GM12878 (cell line): ENCODE measurements around the gene RALGPS1. TPM values are rescaled to one million over a fixed set of nuclear protein-coding genes. Genes with fewer than 3 reads are reported as not detected.

ENCODE experiments used
- ATAC-seq: fragments of 200-7000 bp; cut with Tn5 transposase; 3 replicates; pipeline ENCODE4 v1.9.1; 2020; ENCODE audit warnings: mild to moderate bottlenecking, moderate library complexity
- BruUV-seq: library from RNA; stranded (reverse); fragments of 400-500 nt; replicated peaks from 2 replicates; lab custom pipeline; 2021; lab: Mats Ljungman, UMichigan
- CTCF ChIA-PET: fragments of 300-600 bp; sonication (Branson Sonifier 250); formaldehyde crosslinking; extraction: SDS; loops from one replicate; lab custom pipeline; 2021; ENCODE audit warnings: inconsistent platforms; lab: Yijun Ruan, JAX
- POLR2A ChIA-PET: fragments of 350-600 bp; formaldehyde crosslinking; extraction: SDS; loops from one replicate; lab custom pipeline; 2021; ENCODE audit warnings: inconsistent platforms; lab: Charles Lee
- RAD21 ChIA-PET: fragments of 300-600 bp; sonication (Branson Sonifier 250); formaldehyde crosslinking; loops from one replicate; lab custom pipeline; 2023; ENCODE audit warnings: antibody characterized with exemption; ENCODE audit not compliant: unreplicated experiment; lab: Charles Lee
- SMC1A ChIA-PET: fragments of 300-600 bp; sonication (Branson Sonifier 250); formaldehyde crosslinking; loops from one replicate; lab custom pipeline; 2023; ENCODE audit not compliant: unreplicated experiment, uncharacterized antibody; lab: Charles Lee
- DNase-seq: peaks from one replicate; pipeline ENCODE4 v3.0.0-alpha.2; 2011; ENCODE audit warnings: low read depth, low spot score
- FAIRE-seq: peaks from 3 replicates; lab custom pipeline; 2011; peaks lifted over from hg19 to GRCh38; lab: Jason Lieb, UNC
- H2AFZ ChIP-seq: 2 replicates; pipeline ENCODE4 v1.6.0; 2011; ENCODE audit warnings: low read depth, low read length, control low read depth; ENCODE audit not compliant: control insufficient read depth
- H3K27ac ChIP-seq: 2 replicates; pipeline ENCODE4 v1.5.1; 2011; ENCODE audit warnings: control low read depth; ENCODE audit not compliant: control insufficient read depth, insufficient read depth
- H3K27me3 ChIP-seq, 2 experiments: replicated peaks in 1 of 2; 2 replicates each; pipeline versions ENCODE4 v1.6.0 to v1.6.1; 2011; ENCODE audit warnings: low read length in 1 of 2; ENCODE audit not compliant: control insufficient read depth in 2 of 2, insufficient read depth in 2 of 2
- H3K36me3 ChIP-seq, 2 experiments: 2 replicates each; pipeline ENCODE4 v1.5.1; 2011; ENCODE audit warnings: low read length in 1 of 2; ENCODE audit not compliant: control insufficient read depth in 2 of 2, insufficient read depth in 2 of 2
- H3K4me1 ChIP-seq: 2 replicates; pipeline ENCODE4 v1.6.1; 2011; ENCODE audit warnings: mild to moderate bottlenecking, low read length, moderate library complexity, mixed read lengths; ENCODE audit not compliant: control insufficient read depth, insufficient read depth
- H3K4me2 ChIP-seq: 2 replicates; pipeline ENCODE4 v1.6.0; 2011; ENCODE audit warnings: control low read depth; ENCODE audit not compliant: control insufficient read depth, insufficient read depth
- H3K4me3 ChIP-seq: fragments of 200-600 bp; sonication (generic); 2 replicates; pipeline ENCODE4 v1.5.1; 2016
- H3K79me2 ChIP-seq: 2 replicates; pipeline ENCODE4 v1.6.0; 2011; ENCODE audit warnings: low read length; ENCODE audit not compliant: control insufficient read depth, insufficient read depth
- H3K9ac ChIP-seq: 2 replicates; pipeline ENCODE4 v1.8.0; 2011; ENCODE audit warnings: low read length, control low read depth, mixed read lengths; ENCODE audit not compliant: control insufficient read depth, insufficient read depth
- H3K9me3 ChIP-seq: replicated peaks from 3 replicates; pipeline ENCODE4 v1.5.1; 2011; ENCODE audit warnings: mild to moderate bottlenecking, low read length; ENCODE audit not compliant: control insufficient read depth, insufficient read depth
- H4K20me1 ChIP-seq: 2 replicates; pipeline ENCODE4 v1.6.0; 2011; ENCODE audit not compliant: control insufficient read depth, insufficient read depth
- ETV6 ChIP-seq, 2 experiments: fragments of 450-650 bp in 1 of 2; IDR thresholded peaks in 1 of 2; conservative IDR thresholded peaks in 1 of 2; 2 replicates each; pipeline ENCODE4 v1.6.1; 2014; ENCODE audit warnings: antibody characterized with exemption in 1 of 2, borderline replicate concordance in 1 of 2, low read depth in 1 of 2, mild to moderate bottlenecking in 1 of 2, moderate library complexity in 1 of 2
- GABPA ChIP-seq: IDR thresholded peaks from 2 replicates; pipeline ENCODE4 v1.6.1; 2014; ENCODE audit warnings: antibody characterized with exemption, low read depth, mild to moderate bottlenecking, inconsistent platforms
- HDAC6 ChIP-seq: fragments of 200-600 bp; sonication (generic); IDR thresholded peaks from one replicate; pipeline ENCODE4 v1.8.0; 2017; ENCODE audit warnings: antibody characterized with exemption; ENCODE audit not compliant: unreplicated experiment
- IKZF1 ChIP-seq: fragments of 450-650 bp; conservative IDR thresholded peaks from 2 replicates; pipeline ENCODE4 v1.6.1; 2017; ENCODE audit warnings: antibody characterized with exemption, mild to moderate bottlenecking
- IRF4 ChIP-seq: IDR thresholded peaks from 2 replicates; pipeline ENCODE4 v1.6.1; 2011; ENCODE audit warnings: low read depth, low read length
- MTA3 ChIP-seq: IDR thresholded peaks from 2 replicates; pipeline ENCODE4 v1.6.1; 2012; ENCODE audit warnings: low read length, inconsistent platforms, borderline replicate concordance
- MXI1 ChIP-seq: fragments of 150-350 bp; IDR thresholded peaks from 2 replicates; pipeline ENCODE4 v1.6.1; 2011; ENCODE audit warnings: low read depth, mild to moderate bottlenecking, inconsistent platforms, low read length, improper control_type of control experiment
- NR2C2 ChIP-seq: IDR thresholded peaks from 2 replicates; pipeline ENCODE4 v1.6.1; 2011; ENCODE audit warnings: borderline replicate concordance, low read depth; ENCODE audit not compliant: control insufficient read depth, insufficient read length
- SMAD5 ChIP-seq: IDR thresholded peaks from 2 replicates; pipeline ENCODE4 v1.6.1; 2016; ENCODE audit warnings: antibody characterized with exemption, low read depth
- TAF1 ChIP-seq: IDR thresholded peaks from 2 replicates; pipeline ENCODE4 v1.6.1; 2011; ENCODE audit warnings: mild to moderate bottlenecking, low read depth, low read length, borderline replicate concordance
- TCF7 ChIP-seq: IDR thresholded peaks from 2 replicates; pipeline ENCODE4 v1.6.1; 2014; ENCODE audit warnings: antibody characterized with exemption, borderline replicate concordance
- WRNIP1 ChIP-seq: IDR thresholded peaks from 2 replicates; pipeline ENCODE4 v1.6.1; 2011; ENCODE audit warnings: low read depth, low read length, improper control_type of control experiment, borderline replicate concordance
- ZNF24 ChIP-seq: fragments of 450-650 bp; IDR thresholded peaks from 2 replicates; pipeline ENCODE4 v1.6.1; 2017; ENCODE audit warnings: antibody characterized with exemption, mild to moderate bottlenecking
- ZSCAN29 ChIP-seq: fragments of 450-650 bp; IDR thresholded peaks from 2 replicates; pipeline ENCODE4 v1.6.1; 2017; ENCODE audit warnings: mild to moderate bottlenecking, moderate library complexity
- WGBS: methylation state at CpG from one replicate; pipeline ENCODE4 v1.1.6; 2016; ENCODE audit warnings: low lambda C conversion rate; ENCODE audit not compliant: insufficient replicate concordance, insufficient coverage; ENCODE audit errors: missing lambda C conversion rate; 5-methylcytosine and 5-hydroxymethylcytosine counted together
- in situ Hi-C: fragments of 300-500 bp; cut with MboI; formaldehyde crosslinking; loops from 9 replicates; pipeline ENCODE4 v1.14.3; 2018; ENCODE audit warnings: mixed read lengths
- intact Hi-C: fragments of 100-400 bp; cut with micrococcal nuclease; formaldehyde crosslinking; loops from one replicate; pipeline ENCODE4 v1.14.2; 2022; ENCODE audit not compliant: unreplicated experiment
- polyA plus RNA-seq, 11 experiments: library from polyadenylated mRNA; depleted of rRNA in 4 of 11; unstranded in 6 of 11; stranded (reverse) in 5 of 11; fragments of >200 nt; fragmentation: Nextera tagmentation in 4 of 11; fragmentation: Illumina TruSeq in 1 of 11; extraction: Ambion mirVana in 4 of 11; extraction: Trizol in 1 of 11; gene quantifications; 1 replicate in 1 of 11; 2 replicates in 10 of 11; pipeline versions ENCODE4 v1.2.1 to v1.2.3, GENCODE V29; 2011 to 2016; ENCODE audit warnings: inconsistent platforms in 2 of 11, missing spikeins in 2 of 11, low read depth in 1 of 11
- total RNA-seq, 4 experiments: library from RNA; depleted of rRNA in 3 of 4; stranded (reverse); fragments of >200 nt in 3 of 4; fragmentation: Illumina TruSeq in 1 of 4; extraction: Trizol in 1 of 4; gene quantifications; 2 replicates each; pipeline versions ENCODE4 v1.2.1 to v1.2.3, GENCODE V29; 2013 to 2021
- TF ChIP-seq, protein P1 (sequence below): IDR thresholded peaks from 2 replicates; pipeline ENCODE4 v1.6.1; 2012; ENCODE audit warnings: low read depth, low read length, improper control_type of control experiment
- TF ChIP-seq, protein P2 (sequence below): fragments of 450-650 bp; IDR thresholded peaks from 2 replicates; pipeline ENCODE4 v1.6.1; 2017; ENCODE audit warnings: antibody characterized with exemption, mild to moderate bottlenecking, moderate library complexity
- TF ChIP-seq, protein P3 (sequence below): fragments of 450-650 bp; IDR thresholded peaks from 2 replicates; pipeline ENCODE4 v1.6.1; 2018; ENCODE audit warnings: mild to moderate bottlenecking, low read depth, moderate library complexity; ENCODE audit not compliant: partially characterized antibody

Gene RALGPS1
- total and polyA plus RNA-seq, 10 of the 15 experiments (the other 5 are each of a cell fraction or from before 2014, with no cell fraction given), result 0.13 to 5.6 (median 2.7) TPM

DNA sequence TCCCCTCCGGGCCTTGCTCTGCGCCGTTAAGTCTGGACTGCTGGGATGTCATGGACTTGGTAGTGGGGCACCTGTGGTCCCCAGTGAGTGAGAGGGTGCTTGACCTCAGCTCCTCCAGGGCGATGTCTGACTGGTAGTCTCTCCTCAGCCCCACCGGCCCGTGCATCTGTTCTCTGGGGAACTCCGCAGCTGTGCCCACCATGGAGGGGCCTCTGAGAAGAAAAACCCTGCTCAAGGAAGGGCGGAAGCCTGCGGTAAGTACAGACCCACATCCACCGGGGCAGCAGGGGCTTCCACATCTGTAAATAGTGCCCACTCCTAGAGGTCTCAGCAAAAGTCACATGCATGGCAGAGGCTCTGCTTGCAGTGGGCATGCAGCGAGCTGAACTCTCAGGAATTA is 297.4 kb downstream of the RALGPS1 start:
- Histone ChIP-seq H3K36me3 (no peaks in the 10 kb centered on the region), H3K9ac (no peak overlapping the region), H3K79me2 (no peaks in the 10 kb centered on the region), H4K20me1 (no peaks in the 10 kb centered on the region), H3K4me3 (no peak overlapping the region), H3K27ac (no peak overlapping the region), H3K4me2 (no peak overlapping the region), H3K9me3 (no peaks in the 10 kb centered on the region), H3K27me3 (no peaks in the 10 kb centered on the region), H3K4me1 (no peaks in the 10 kb centered on the region), H2AFZ (no peak overlapping the region)
- ChIA-PET SMC1A (interaction anchor here (0.6 kb wide), 1 partner anchor 12 kb away, joined by 3 read pairs; no protein-coding TSS in a partner anchor), CTCF (interaction anchor here (3.5 kb wide), 1 partner anchor 271 kb away, joined by 25 read pairs; no protein-coding TSS in a partner anchor), RAD21 (interaction anchor here (1.0 kb wide), 1 partner anchor 271 kb away, joined by 4 read pairs; no protein-coding TSS in a partner anchor), POLR2A (no interaction called here)
- TF ChIP-seq ZNF24 (no peak), GABPA (no peak), SMAD5 (no peak), WRNIP1 (no peak), ZSCAN29 (no peak), IKZF1 (no peak), NR2C2 (no peak), MTA3 (no peak), TCF7 (no peak), TAF1 (no peak), MXI1 (no peak), HDAC6 (no peak), IRF4 (no peak), ETV6 (conservative IDR thresholded peaks at IDR 0.05 in 1 of 2, IDR thresholded peaks at IDR 0.05 in 1 of 2; ENCODE audit: borderline replicate concordance in 1 of 2, low read depth in 1 of 2) (no peak)
- TF ChIP-seq, protein P1, sequence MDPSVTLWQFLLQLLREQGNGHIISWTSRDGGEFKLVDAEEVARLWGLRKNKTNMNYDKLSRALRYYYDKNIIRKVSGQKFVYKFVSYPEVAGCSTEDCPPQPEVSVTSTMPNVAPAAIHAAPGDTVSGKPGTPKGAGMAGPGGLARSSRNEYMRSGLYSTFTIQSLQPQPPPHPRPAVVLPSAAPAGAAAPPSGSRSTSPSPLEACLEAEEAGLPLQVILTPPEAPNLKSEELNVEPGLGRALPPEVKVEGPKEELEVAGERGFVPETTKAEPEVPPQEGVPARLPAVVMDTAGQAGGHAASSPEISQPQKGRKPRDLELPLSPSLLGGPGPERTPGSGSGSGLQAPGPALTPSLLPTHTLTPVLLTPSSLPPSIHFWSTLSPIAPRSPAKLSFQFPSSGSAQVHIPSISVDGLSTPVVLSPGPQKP, result no peak
- TF ChIP-seq, protein P2, sequence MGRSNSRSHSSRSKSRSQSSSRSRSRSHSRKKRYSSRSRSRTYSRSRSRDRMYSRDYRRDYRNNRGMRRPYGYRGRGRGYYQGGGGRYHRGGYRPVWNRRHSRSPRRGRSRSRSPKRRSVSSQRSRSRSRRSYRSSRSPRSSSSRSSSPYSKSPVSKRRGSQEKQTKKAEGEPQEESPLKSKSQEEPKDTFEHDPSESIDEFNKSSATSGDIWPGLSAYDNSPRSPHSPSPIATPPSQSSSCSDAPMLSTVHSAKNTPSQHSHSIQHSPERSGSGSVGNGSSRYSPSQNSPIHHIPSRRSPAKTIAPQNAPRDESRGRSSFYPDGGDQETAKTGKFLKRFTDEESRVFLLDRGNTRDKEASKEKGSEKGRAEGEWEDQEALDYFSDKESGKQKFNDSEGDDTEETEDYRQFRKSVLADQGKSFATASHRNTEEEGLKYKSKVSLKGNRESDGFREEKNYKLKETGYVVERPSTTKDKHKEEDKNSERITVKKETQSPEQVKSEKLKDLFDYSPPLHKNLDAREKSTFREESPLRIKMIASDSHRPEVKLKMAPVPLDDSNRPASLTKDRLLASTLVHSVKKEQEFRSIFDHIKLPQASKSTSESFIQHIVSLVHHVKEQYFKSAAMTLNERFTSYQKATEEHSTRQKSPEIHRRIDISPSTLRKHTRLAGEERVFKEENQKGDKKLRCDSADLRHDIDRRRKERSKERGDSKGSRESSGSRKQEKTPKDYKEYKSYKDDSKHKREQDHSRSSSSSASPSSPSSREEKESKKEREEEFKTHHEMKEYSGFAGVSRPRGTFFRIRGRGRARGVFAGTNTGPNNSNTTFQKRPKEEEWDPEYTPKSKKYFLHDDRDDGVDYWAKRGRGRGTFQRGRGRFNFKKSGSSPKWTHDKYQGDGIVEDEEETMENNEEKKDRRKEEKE, result no peak
- TF ChIP-seq, protein P3, sequence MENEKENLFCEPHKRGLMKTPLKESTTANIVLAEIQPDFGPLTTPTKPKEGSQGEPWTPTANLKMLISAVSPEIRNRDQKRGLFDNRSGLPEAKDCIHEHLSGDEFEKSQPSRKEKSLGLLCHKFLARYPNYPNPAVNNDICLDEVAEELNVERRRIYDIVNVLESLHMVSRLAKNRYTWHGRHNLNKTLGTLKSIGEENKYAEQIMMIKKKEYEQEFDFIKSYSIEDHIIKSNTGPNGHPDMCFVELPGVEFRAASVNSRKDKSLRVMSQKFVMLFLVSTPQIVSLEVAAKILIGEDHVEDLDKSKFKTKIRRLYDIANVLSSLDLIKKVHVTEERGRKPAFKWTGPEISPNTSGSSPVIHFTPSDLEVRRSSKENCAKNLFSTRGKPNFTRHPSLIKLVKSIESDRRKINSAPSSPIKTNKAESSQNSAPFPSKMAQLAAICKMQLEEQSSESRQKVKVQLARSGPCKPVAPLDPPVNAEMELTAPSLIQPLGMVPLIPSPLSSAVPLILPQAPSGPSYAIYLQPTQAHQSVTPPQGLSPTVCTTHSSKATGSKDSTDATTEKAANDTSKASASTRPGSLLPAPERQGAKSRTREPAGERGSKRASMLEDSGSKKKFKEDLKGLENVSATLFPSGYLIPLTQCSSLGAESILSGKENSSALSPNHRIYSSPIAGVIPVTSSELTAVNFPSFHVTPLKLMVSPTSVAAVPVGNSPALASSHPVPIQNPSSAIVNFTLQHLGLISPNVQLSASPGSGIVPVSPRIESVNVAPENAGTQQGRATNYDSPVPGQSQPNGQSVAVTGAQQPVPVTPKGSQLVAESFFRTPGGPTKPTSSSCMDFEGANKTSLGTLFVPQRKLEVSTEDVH, result no peak
- ATAC-seq (no peak), FAIRE-seq (no peak), DNase-seq (no peak)
- 75% methylated on average over 11 of the region's 11 CpGs for WGBS
- in situ Hi-C loops, result no loop called here
- BruUV-seq, result no TSS peak
- intact Hi-C loops, result loop anchor here (5.0 to 10.0 kb wide), 2 partner anchors 135 to 243 kb away; partner anchors contain the start of genes LRSAM1 and RPL12
